Ectodermal cell (in vitro differentiated cells): ENCODE data around the gene ZMYM2.
"Not testable (repeated sequence)": the region's sequence is repeated elsewhere in the genome, so short reads cannot be mapped to it uniquely, and the experiment has no call there.

ENCODE experiments used
- H3K27ac ChIP-seq: 2 replicates; pipeline ENCODE4 v1.7.0; 2013; ENCODE audit warnings: mild to moderate bottlenecking, low read depth, low read length; ENCODE audit not compliant: insufficient read depth, poor library complexity, severe bottlenecking
- H3K27me3 ChIP-seq: 2 replicates; pipeline ENCODE4 v1.7.0; 2013; ENCODE audit warnings: mild to moderate bottlenecking, low read length; ENCODE audit not compliant: insufficient read depth, control insufficient read depth, poor library complexity, severe bottlenecking
- H3K36me3 ChIP-seq: one replicate; pipeline ENCODE4 v1.7.0; 2013; ENCODE audit warnings: low read length; ENCODE audit not compliant: control insufficient read depth, insufficient read depth
- H3K4me1 ChIP-seq: one replicate; pipeline ENCODE4 v1.7.0; 2013; ENCODE audit warnings: low read length; ENCODE audit not compliant: control insufficient read depth, insufficient read depth
- H3K4me3 ChIP-seq: 2 replicates; pipeline ENCODE4 v1.7.0; 2013; ENCODE audit warnings: low read depth, low read length, control low read depth; ENCODE audit not compliant: insufficient read depth
- H3K9me3 ChIP-seq: 2 replicates; pipeline ENCODE4 v1.7.0; 2013; ENCODE audit warnings: mild to moderate bottlenecking, low read length, moderate library complexity; ENCODE audit not compliant: control insufficient read depth
- WGBS, 2 experiments: methylation state at CpG; one replicate each; pipeline ENCODE4 v1.1.7; 2013; ENCODE audit warnings: missing lambda C conversion rate in 2 of 2; 5-methylcytosine and 5-hydroxymethylcytosine counted together

Gene ZMYM2

DNA sequence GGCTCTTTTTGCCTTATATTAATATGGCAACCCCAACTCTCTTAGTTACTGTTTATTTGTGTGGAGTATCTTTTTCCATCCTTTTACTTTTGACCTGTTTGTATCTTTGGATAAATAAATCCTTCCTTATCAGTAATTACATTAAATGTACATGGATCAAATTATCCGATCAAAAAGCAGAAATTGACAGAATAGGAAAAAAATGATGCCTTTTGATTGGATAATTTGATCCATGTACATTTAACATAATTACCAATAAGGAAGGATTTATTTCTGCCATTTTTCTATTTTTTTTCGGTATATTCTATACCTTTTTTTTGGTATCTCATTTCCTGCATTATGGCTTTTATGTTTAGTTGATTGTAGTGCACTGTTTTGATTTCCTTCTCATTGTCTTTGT lies 57.2 kb downstream of the ZMYM2 start:
- Histone ChIP-seq H3K4me1 (no peaks in the 10 kb centered on the region), H3K36me3 (peaks cover 18% of the 10 kb centered on the region), H3K9me3 (peaks cover 3% of the 10 kb centered on the region), H3K27ac (no peak overlapping the region), H3K27me3 (no peaks in the 10 kb centered on the region), H3K4me3 (no peak overlapping the region)
- WGBS, 2 experiments, result no CpG with 5 or more reads among the region's 2 CpGs

DNA sequence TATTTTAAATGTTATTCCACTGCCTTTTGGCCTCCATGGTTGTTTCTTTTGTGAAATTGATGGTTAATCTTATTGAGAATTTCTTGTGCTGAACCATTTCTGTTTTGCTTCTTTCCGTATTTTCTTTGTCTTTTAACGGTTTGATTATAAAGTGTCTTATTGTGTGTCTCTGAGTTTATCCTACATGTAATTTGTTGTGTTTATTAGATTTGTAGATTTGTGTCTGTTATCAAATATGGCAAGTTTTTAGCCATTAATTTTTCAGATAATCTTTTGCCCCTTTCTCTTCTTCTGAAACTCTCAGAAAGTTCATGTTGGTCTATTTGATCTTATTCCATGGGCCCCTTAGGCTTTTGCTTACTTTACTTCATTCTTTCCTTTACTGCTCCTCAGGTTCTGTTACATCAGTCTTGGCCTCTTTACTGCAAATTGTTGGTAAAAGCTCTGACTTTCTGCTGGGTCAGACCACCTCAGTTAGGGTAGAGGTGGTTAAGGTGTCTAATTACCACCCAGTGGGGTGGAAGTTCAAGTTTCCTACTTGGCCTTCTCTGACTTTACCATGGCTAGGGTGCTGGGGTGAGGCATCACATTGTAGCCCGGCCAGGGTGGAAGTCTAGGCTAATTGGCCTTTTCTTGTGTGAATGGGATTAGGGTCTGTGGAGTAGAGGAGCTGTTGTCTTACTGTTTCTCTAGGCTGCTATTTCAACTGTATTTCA lies 58.3 kb downstream of the ZMYM2 start:
- Histone ChIP-seq H3K9me3 (peaks cover 3% of the 10 kb centered on the region), H3K4me3 (no peak overlapping the region), H3K4me1 (no peaks in the 10 kb centered on the region), H3K36me3 (peaks cover 17% of the 10 kb centered on the region), H3K27me3 (no peaks in the 10 kb centered on the region), H3K27ac (no peak overlapping the region)
- 88% methylated on average over 3 of the region's 3 CpGs for WGBS, 2 experiments

DNA sequence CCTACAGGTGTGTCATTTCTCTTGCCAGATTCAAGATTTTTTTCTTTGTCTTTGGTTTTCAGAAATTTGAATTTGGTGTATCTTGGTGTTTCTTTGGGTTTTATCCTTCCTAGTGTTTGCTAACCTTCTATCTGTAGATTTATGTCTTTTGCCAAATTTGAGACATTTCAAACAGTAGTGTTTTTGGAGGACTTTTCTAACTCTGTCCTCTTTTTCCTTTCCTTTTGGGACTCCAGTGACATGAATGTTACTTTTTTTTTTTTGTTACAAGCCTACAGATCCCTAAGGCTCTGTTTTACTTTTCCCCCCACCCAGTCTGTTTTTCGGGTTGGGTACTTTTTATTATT lies 58.8 kb downstream of the ZMYM2 start:
- Histone ChIP-seq H3K27me3 (no peaks in the 10 kb centered on the region), H3K36me3 (peaks cover 21% of the 10 kb centered on the region), H3K4me3 (no peak overlapping the region), H3K27ac (no peak overlapping the region), H3K4me1 (no peaks in the 10 kb centered on the region), H3K9me3 (peaks cover 3% of the 10 kb centered on the region)
- 50 to 90% methylated on average over 1 of the region's 1 CpG for WGBS, 2 experiments

DNA sequence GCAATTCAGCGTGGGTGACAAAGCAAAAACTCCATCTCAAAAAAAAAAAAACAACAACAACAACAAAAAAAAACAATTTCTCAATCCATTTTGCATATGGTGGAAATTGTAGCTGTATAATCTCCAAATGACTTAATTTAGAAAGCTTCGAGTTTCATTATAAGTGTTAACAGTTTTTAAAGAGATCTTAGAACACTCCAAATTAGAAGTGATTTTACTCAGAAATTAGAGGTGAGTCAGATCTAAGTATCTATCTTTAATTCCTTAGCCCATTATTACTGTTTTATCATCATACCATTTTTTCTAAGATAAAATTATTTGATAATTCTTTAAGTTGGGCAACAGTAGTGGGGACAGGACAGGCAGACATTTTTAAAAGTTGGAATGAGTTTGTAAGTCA lies 60.5 kb downstream of the ZMYM2 start:
- Histone ChIP-seq H3K4me3 (no peak overlapping the region), H3K27me3 (no peaks in the 10 kb centered on the region), H3K27ac (no peak overlapping the region), H3K4me1 (no peaks in the 10 kb centered on the region), H3K9me3 (peaks cover 3% of the 10 kb centered on the region), H3K36me3 (peaks cover 17% of the 10 kb centered on the region)
- 100% methylated on average over 1 of the region's 2 CpGs; no CpG with 5 or more reads in 1 of the 2 experiments for WGBS, 2 experiments

DNA sequence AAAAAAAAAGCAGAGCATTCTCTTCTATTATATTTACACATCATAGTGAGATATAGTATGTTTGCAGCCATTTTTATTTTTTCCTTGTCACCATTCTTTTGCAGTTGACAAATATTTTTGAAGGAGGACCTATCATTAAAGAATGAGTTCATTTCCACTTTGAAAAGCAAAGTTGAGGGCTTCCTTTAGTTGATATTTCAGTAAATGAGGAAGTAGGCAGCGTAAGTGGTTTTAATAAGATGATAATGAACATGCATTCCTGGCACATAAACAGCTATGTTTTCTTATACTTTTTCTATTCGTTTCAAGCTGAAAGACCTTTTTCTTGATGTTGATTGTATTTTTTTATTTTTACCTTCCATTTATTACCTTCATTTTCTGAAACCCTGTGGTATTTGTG lies 66.2 kb downstream of the ZMYM2 start:
- H3K36me3 ChIP-seq, result peaks cover 27% of the 10 kb centered on the region

DNA sequence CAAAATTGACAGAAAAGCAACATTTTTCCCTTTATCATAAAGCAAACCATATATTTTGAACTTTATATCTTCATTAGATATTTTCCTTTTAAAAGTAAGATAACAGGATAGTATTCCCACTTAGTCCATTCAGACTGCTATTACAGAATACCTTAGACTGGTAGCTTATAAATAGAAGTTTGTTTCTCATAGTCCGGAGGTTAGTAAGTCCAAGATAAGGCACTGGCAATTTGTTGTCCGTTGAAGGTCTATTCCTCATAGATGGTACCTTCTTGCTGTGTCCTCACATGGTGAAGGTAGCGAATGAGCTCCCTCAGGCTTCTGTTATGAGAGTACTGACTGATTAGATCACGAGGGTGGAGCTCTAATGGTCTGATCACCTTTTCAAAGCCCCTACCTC lies 70.4 kb downstream of the ZMYM2 start:
- no peaks in the 10 kb centered on the region for H3K4me1 ChIP-seq

More for the DNA sequence above, 66.2 kb downstream of the ZMYM2 start:
- H3K4me1 ChIP-seq, result no peaks in the 10 kb centered on the region
- H3K9me3 ChIP-seq, result no peaks in the 10 kb centered on the region
- H3K4me3 ChIP-seq, result no peak overlapping the region
- no peaks in the 10 kb centered on the region for H3K27me3 ChIP-seq
- 100% methylated on average over 2 of the region's 2 CpGs; no CpG with 5 or more reads in 1 of the 2 experiments for WGBS, 2 experiments
- no peak overlapping the region for H3K27ac ChIP-seq

DNA sequence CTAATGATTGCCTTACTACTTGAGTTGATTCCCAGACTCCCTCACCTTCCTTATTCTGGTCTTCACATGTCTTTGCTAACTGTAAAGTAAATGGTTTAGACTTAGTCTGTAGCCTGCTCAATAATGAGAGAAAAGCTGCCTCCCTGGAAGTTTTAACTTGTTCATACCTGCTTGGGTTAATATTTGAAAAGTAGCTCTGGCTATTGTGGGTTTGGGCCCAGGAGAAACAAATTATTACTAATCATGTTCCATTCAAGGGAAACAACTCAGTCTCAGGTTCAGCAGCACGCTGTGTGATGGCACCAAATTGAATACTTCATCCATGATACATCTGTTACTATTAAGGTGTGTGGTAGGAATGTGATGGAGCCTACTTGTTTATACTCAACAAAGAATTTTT lies 75.0 kb downstream of the ZMYM2 start:
- H3K4me3 ChIP-seq, result no peak overlapping the region
- no peak overlapping the region for H3K27ac ChIP-seq
- H3K36me3 ChIP-seq, result peaks cover 49% of the 10 kb centered on the region
- 100% methylated on average over 1 of the region's 1 CpG; no CpG with 5 or more reads in 1 of the 2 experiments for WGBS, 2 experiments
- no peaks in the 10 kb centered on the region for H3K27me3 ChIP-seq
- H3K4me1 ChIP-seq, result no peaks in the 10 kb centered on the region
- H3K9me3 ChIP-seq, result no peaks in the 10 kb centered on the region

More for the DNA sequence above, 70.4 kb downstream of the ZMYM2 start:
- no peak overlapping the region for H3K27ac ChIP-seq
- 96 to 98% methylated on average over 4 of the region's 4 CpGs for WGBS, 2 experiments
- H3K9me3 ChIP-seq, result no peaks in the 10 kb centered on the region
- H3K27me3 ChIP-seq, result no peaks in the 10 kb centered on the region
- H3K4me3 ChIP-seq, result no peak overlapping the region
- peaks cover 30% of the 10 kb centered on the region for H3K36me3 ChIP-seq

DNA sequence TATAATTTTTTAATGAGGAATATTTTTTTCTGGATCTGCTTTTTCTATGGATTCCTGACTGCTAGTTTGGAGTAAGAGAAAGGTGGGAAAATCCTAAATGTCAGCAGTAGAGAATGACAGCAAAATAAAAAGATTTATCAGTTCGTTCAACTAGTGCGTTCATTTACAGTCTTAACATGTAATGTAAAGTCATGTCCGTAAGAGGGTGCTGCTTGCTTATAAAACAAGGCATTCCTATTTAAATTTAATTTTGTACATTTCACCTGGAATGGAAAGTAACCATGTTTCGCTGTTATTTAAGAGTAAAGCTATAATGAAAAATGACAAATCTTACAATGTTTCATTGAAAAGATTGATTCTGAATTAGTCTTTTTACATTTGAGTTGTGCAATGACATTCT lies 76.6 kb downstream of the ZMYM2 start:
- 96 to 98% methylated on average over 4 of the region's 4 CpGs for WGBS, 2 experiments
- peaks cover 50% of the 10 kb centered on the region for H3K36me3 ChIP-seq
- no peaks in the 10 kb centered on the region for H3K4me1 ChIP-seq
- H3K4me3 ChIP-seq, result no peak overlapping the region
- H3K27me3 ChIP-seq, result no peaks in the 10 kb centered on the region
- no peaks in the 10 kb centered on the region for H3K9me3 ChIP-seq
- H3K27ac ChIP-seq, result no peak overlapping the region

DNA sequence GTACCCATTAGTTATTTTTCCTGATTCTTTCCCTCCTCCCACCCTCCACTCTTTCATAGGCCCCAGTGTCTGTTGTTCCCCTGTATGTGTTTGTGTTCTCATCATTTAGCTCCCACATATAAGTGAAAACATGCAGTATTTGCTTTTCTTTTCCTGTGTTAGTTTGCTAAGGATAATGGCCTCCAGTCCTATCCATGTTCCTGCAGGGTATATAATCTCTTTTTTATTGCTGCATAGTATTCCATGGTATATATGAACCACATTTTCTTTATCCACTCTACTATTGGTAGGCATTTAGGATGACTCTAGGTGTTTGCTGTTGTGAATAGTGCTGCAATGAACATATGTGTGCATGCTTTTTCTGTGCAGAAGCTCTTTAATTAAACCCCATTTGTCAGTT lies 79.4 kb downstream of the ZMYM2 start:
- H3K27ac ChIP-seq, result no peak overlapping the region
- H3K9me3 ChIP-seq, result no peaks in the 10 kb centered on the region
- no peak overlapping the region for H3K4me3 ChIP-seq
- no peaks in the 10 kb centered on the region for H3K4me1 ChIP-seq
- H3K27me3 ChIP-seq, result no peaks in the 10 kb centered on the region
- peaks cover 48% of the 10 kb centered on the region for H3K36me3 ChIP-seq

DNA sequence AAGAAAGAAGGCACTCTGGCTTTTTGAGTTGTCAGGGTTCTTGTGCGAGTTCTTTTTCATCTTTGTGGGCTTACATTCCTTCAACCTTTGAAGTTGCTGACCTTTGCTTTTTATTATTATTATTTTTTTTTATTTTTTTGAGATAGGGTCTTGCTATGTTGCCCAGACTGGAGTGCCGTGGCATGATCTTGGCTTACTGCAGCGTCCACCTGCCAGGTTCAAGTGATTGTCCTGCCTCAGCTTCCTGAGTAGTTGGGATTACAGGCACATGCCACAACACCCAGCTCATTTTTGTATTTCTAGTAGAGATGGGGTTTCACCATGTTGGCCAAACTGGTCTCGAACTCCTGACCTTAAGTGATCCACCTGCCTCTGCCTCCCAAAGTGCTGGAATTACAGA lies 84.1 kb downstream of the ZMYM2 start:
- H3K36me3 ChIP-seq, result peaks cover 29% of the 10 kb centered on the region
- H3K9me3 ChIP-seq, H3K27ac ChIP-seq, H3K27me3 ChIP-seq, H3K4me3 ChIP-seq, H3K4me1 ChIP-seq: not testable (repeated sequence)
- WGBS, 2 experiments, result 92 to 95% methylated on average over 4 of the region's 4 CpGs
